Measurements from ENCODE around the gene ASCC1. TPM values are rescaled to one million over a fixed set of nuclear protein-coding genes. Genes with fewer than 3 reads are reported as not detected.
A peak's percentile ranks its signal among the peaks of the same experiment; 100 is the strongest.

Gene ASCC1
- polyA plus RNA-seq, 2 of the 4 experiments (the other 2 are of a cell fraction), result 56.5 to 82.3 TPM

DNA sequence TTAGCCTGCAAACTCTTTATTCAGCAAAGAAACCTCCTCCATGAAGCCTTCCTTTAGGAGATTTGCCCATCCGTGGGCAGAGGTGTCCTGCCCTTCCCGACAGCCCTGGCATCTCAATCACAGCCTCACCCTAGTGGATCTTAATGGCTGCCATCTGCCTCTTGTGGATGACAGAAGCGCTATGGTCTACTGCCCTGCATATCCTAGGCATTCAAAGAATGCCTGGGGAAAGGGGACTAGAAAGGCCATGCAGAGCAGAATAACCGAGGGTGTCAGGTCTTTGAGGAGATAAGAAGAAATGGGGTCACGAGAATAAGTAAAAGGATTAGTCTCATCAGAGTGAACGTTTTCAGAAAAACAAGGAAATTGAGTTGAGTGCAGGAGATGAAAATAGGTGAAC, 70.0 kb downstream of the ASCC1 start:
- ATAC-seq (peak in 1 of 2 experiments; percentile 56; a peak in 3 of 6 replicates), FAIRE-seq (no peak), DNase-seq (ENCODE audit: low read depth in 1 of 2, low spot score in 1 of 2) (no peak)
- ChIA-PET CTCF (interaction anchor here (0.7 kb wide), 1 partner anchor 10 kb away, joined by 4 read pairs; no protein-coding TSS in a partner anchor), POLR2A (no interaction called here)
- Histone ChIP-seq H3K9me3 (no peaks in the 10 kb centered on the region), H3K4me2 (no peak overlapping the region), H3K27ac (no peak overlapping the region), H3K4me1 (peaks cover 9% of the 10 kb centered on the region), H3K4me3 (no peak overlapping the region)
- WGBS (ENCODE audit: missing lambda C conversion rate), result 85% methylated on average over 6 of the region's 6 CpGs
- no peak for TF ChIP-seq CBX2 (IDR thresholded peaks at IDR 0.05; ENCODE audit: borderline replicate concordance, low read depth)
- TF ChIP-seq ZNF302 (CRISPR knock-in tag; IDR thresholded peaks at IDR 0.05), result no peak
- TF ChIP-seq, protein P1, sequence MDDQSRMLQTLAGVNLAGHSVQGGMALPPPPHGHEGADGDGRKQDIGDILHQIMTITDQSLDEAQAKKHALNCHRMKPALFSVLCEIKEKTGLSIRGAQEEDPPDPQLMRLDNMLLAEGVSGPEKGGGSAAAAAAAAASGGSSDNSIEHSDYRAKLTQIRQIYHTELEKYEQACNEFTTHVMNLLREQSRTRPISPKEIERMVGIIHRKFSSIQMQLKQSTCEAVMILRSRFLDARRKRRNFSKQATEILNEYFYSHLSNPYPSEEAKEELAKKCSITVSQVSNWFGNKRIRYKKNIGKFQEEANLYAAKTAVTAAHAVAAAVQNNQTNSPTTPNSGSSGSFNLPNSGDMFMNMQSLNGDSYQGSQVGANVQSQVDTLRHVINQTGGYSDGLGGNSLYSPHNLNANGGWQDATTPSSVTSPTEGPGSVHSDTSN (IDR thresholded peaks at IDR 0.05), result no peak
- TF ChIP-seq HEYL (CRISPR knock-in tag; IDR thresholded peaks at IDR 0.05), result no peak
- TF ChIP-seq KDM1A (IDR thresholded peaks at IDR 0.05; ENCODE audit: low read depth), result no peak
- no peak for TF ChIP-seq ESRRA (IDR thresholded peaks at IDR 0.05; ENCODE audit: borderline replicate concordance, low read length)
- TF ChIP-seq KDM5A (IDR thresholded peaks at IDR 0.05), result no peak
- TF ChIP-seq, protein P2, sequence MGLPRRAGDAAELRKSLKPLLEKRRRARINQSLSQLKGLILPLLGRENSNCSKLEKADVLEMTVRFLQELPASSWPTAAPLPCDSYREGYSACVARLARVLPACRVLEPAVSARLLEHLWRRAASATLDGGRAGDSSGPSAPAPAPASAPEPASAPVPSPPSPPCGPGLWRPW (IDR thresholded peaks at IDR 0.05), result no peak
- no peak for TF ChIP-seq NPAS2 (CRISPR knock-in tag; IDR thresholded peaks at IDR 0.05; ENCODE audit: borderline replicate concordance)
- no peak for TF ChIP-seq CHD4 (IDR thresholded peaks at IDR 0.05; ENCODE audit: borderline replicate concordance)
- no peak for TF ChIP-seq CBX8 (IDR thresholded peaks at IDR 0.05)

DNA sequence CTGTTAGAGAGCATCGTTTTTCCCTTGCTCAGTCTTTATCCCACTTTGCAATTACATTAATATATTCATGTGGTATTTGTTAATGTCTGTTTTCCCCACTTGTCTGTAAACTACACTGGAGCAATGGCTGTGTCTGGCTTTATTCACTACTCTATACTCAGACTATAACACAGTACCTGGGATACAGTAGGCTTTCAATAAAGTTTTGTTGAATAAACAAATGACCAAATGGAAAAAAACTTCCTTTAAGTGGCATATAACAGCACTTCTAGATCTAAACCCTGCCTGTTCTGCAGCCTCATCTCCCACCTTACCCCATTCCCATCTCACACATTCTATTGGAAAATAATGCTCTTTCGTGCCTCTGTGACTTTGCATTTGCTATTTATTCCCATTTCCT, 70.4 kb downstream of the ASCC1 start:
- H3K4me1 ChIP-seq, result peaks cover 11% of the 10 kb centered on the region
- no peak overlapping the region for H3K27ac ChIP-seq
- ChIA-PET POLR2A (no interaction called here), CTCF (no interaction called here)
- no peaks in the 10 kb centered on the region for H3K9me3 ChIP-seq
- WGBS (ENCODE audit: missing lambda C conversion rate), result 63% methylated on average over 2 of the region's 2 CpGs
- no peak for FAIRE-seq
- DNase-seq (ENCODE audit: low read depth in 1 of 2, low spot score in 1 of 2), result no peak
- H3K4me2 ChIP-seq, result no peak overlapping the region
- ATAC-seq, result no peak; a peak in 1 of 6 replicates
- no peak overlapping the region for H3K4me3 ChIP-seq
- TF ChIP-seq MAZ (IDR thresholded peaks at IDR 0.05; ENCODE audit: borderline replicate concordance, low read depth, low read length), result no peak

DNA sequence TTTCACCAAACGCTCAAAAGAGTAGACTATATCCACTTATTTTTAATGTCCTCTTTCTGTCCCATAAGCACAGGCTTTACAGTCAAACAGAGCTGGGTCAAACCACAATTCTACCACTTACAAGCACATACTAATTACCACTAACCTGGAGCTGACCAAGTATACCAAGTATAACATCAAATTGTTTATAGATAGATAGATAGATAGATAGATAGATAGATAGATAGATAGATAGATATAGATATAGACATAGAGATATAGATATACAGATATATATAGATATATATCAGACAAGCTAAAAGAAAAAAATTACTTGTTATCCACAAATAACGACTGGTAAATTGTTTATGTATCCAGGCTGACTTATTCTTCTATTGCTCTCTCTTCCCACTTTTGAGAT, 75.2 kb downstream of the ASCC1 start:
- no peak overlapping the region for H3K4me2 ChIP-seq
- H3K4me1 ChIP-seq, result peaks cover 14% of the 10 kb centered on the region; the same call in 2 of the 3 replicates
- ATAC-seq (no peak), DNase-seq (ENCODE audit: low read depth in 1 of 2, low spot score in 1 of 2) (no peak), FAIRE-seq (no peak)
- peak overlapping the region in 1 of 2 experiments; percentile 32; a peak in 1 of 6 replicates for H3K27ac ChIP-seq
- POLR2A ChIA-PET, result interaction anchor here (1.3 kb wide), 1 partner anchor 133 kb away, joined by 3 read pairs; the partner anchor contains the start of gene DDIT4
- CTCF ChIA-PET, result interaction anchor here (0.5 to 3.7 kb wide), 6 partner anchors 9 to 88 kb away, joined by 3 to 21 read pairs (median 4); no protein-coding TSS in a partner anchor
- 87% methylated on average over 2 of the region's 2 CpGs for WGBS (ENCODE audit: missing lambda C conversion rate)
- TF ChIP-seq EP300 (IDR thresholded peaks at IDR 0.05) (no peak), JUNB (IDR thresholded peaks at IDR 0.05) (no peak), EHF (CRISPR knock-in tag; IDR thresholded peaks at IDR 0.05) (no peak), NR3C1 (IDR thresholded peaks at IDR 0.05) (no peak), ZC3H11A (IDR thresholded peaks at IDR 0.05) (no peak), ZSCAN20 (CRISPR knock-in tag; IDR thresholded peaks at IDR 0.05) (no peak), ZNF302 (CRISPR knock-in tag; IDR thresholded peaks at IDR 0.05) (no peak), CBX2 (IDR thresholded peaks at IDR 0.05; ENCODE audit: borderline replicate concordance, low read depth) (no peak), RFX5 (IDR thresholded peaks at IDR 0.05) (no peak), HOXA7 (CRISPR knock-in tag; IDR thresholded peaks at IDR 0.05) (no peak), MAZ (IDR thresholded peaks at IDR 0.05; ENCODE audit: borderline replicate concordance, low read depth, low read length) (no peak)
- TF ChIP-seq, protein P3, sequence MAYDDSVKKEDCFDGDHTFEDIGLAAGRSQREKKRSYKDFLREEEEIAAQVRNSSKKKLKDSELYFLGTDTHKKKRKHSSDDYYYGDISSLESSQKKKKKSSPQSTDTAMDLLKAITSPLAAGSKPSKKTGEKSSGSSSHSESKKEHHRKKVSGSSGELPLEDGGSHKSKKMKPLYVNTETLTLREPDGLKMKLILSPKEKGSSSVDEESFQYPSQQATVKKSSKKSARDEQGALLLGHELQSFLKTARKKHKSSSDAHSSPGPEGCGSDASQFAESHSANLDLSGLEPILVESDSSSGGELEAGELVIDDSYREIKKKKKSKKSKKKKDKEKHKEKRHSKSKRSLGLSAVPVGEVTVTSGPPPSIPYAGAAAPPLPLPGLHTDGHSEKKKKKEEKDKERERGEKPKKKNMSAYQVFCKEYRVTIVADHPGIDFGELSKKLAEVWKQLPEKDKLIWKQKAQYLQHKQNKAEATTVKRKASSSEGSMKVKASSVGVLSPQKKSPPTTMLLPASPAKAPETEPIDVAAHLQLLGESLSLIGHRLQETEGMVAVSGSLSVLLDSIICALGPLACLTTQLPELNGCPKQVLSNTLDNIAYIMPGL (CRISPR knock-in tag; IDR thresholded peaks at IDR 0.05; ENCODE audit: borderline replicate concordance), result no peak
- TF ChIP-seq, protein P2 (IDR thresholded peaks at IDR 0.05), result no peak
- TF ChIP-seq, protein P4, sequence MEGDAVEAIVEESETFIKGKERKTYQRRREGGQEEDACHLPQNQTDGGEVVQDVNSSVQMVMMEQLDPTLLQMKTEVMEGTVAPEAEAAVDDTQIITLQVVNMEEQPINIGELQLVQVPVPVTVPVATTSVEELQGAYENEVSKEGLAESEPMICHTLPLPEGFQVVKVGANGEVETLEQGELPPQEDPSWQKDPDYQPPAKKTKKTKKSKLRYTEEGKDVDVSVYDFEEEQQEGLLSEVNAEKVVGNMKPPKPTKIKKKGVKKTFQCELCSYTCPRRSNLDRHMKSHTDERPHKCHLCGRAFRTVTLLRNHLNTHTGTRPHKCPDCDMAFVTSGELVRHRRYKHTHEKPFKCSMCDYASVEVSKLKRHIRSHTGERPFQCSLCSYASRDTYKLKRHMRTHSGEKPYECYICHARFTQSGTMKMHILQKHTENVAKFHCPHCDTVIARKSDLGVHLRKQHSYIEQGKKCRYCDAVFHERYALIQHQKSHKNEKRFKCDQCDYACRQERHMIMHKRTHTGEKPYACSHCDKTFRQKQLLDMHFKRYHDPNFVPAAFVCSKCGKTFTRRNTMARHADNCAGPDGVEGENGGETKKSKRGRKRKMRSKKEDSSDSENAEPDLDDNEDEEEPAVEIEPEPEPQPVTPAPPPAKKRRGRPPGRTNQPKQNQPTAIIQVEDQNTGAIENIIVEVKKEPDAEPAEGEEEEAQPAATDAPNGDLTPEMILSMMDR (IDR thresholded peaks at IDR 0.05), result no peak
- TF ChIP-seq, protein P5, sequence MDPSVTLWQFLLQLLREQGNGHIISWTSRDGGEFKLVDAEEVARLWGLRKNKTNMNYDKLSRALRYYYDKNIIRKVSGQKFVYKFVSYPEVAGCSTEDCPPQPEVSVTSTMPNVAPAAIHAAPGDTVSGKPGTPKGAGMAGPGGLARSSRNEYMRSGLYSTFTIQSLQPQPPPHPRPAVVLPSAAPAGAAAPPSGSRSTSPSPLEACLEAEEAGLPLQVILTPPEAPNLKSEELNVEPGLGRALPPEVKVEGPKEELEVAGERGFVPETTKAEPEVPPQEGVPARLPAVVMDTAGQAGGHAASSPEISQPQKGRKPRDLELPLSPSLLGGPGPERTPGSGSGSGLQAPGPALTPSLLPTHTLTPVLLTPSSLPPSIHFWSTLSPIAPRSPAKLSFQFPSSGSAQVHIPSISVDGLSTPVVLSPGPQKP (IDR thresholded peaks at IDR 0.05; ENCODE audit: low read depth, low read length), result no peak
- peaks cover 4% of the 10 kb centered on the region; the same call in 1 of the 3 replicates for H3K9me3 ChIP-seq
- no peak overlapping the region for H3K4me3 ChIP-seq
